GM21526 (cell line): ENCODE data around the gene KIZ.

Experiments used
- ATAC-seq: cut with Tn5 transposase; IDR thresholded peaks from one replicate; pipeline ENCODE4 v1.9.1; 2021; ENCODE audit warnings: moderate library complexity; ENCODE audit not compliant: unreplicated experiment, low FRiP score

Gene KIZ

DNA sequence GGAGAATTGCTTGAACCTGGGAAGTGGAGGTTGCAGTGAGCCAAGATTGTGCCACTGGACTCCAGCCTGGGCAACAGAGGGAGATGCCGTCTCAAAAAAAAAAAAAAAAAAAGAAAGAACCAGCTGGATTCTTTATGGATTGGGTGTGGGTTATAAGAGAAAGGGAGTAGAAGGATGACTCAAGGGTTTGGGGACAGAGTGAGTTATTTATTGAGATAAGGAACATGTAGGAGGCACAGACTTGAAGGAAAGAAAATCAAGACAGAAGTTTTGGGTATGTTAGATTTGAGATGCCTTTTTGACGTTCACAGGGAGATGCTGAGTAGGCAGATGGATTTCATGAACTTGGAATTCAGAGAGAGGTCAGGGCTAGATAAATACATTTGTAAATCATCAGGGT, 47.6 kb downstream of the KIZ start:
- no peak for ATAC-seq

DNA sequence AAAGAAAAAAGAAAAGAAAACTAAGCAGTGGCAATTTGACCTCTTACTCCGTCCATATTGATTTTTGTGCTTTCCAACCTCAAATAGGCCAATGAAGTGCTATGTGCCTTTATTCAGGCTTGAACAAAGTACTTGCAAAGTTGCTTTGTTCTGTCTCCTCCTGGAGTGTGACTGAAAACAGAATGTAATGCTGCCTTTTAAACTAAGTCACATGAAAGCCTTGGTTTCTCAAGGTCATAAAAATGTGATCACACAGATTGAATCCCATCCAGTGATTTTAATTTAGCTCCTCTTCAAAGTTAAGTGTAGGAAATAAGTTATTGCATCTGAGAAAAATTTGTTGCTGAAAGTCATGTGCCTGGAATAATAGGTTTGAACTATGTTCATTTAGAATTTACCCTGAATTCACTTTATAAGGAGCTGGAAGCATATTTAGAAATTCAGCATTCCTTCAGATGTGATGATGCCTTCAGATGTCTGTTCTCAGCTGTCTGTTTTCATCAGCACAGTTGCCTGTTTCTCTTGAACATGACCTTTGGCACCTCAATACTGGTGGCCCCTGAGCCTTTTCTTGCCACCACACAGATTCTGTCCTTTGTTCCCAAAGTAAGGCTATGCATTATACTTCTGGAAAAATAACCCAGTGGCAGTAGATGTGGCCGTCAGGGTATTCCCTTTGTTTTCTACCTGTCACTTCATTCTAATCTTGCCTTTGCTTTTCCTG, 48.8 kb downstream of the KIZ start:
- no peak for ATAC-seq

DNA sequence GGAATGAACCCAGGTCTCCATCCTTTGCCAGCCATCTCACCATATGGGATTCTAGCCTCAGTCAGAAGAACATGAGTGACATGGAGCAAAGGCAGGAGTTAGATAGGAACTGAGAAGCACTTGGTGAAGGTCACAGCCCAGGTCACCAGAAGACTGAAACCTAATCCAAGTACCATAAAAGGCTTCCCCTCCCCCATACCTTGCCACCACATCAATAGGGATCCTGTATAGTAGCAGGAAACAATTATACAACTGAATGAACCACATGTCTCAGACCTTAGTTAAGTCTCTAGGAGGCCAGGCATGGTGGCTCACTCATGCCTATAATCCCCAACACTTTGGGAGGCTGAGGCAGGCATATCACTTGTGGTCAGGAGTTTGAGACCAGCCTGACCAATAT, 49.6 kb downstream of the KIZ start:
- no peak for ATAC-seq

DNA sequence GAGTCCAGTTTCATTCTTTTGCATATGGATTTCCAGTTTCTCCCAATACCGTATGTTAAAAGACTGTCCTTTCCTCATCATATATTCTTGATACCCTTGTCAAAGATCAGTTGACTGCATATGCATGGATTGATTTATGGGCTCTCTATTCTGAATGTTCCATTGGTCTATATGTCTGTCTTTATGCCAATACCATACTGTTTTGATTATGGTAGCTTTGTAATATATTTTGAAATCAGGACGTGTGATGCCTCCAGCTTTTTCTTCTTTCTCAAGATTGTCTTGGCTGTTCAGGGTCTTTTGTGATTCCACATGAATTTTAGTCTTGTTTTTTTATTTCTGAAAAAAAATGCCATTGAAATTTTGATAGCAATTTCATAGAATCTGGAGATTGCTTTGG, 51.9 kb downstream of the KIZ start:
- ATAC-seq, result no peak

DNA sequence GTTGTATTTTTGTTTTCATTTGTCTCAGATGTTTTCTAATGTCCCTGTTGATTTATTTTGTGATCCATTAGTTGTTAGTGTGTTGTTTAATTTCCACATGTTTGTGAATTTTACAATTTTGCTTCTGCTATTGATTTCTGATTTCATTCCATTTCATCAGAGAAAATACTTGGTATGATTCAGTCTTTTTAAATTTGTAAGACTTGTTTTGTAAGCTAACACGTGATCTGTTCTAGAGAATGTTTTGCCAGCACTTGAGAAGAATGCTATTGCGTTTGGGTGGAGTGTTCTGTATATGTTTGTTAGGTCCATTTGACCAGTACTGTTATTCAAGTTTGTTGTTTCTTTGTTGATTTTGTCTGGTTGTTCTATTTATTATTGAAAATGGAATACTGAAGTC, 53.9 kb downstream of the KIZ start:
- ATAC-seq, result no peak

DNA sequence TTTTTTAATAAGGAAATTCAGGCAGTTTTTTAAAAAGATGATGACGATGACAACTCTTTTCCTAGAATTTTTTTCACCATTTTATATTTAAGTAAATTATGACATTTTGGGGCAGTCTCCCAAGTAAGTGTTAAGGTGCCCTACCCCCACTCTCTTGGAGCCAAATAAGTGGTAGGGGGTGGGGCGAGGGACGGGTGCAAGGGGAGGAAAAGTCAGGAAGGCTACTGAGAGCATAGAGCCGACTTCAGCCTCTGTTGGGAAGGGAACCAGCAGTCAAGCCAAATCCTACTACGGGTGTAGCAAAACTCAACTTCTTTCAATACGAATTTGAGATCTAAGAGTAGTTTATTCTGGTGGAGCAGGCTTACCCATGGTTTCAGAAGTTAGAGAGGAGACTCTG, 54.4 kb downstream of the KIZ start:
- no peak for ATAC-seq

DNA sequence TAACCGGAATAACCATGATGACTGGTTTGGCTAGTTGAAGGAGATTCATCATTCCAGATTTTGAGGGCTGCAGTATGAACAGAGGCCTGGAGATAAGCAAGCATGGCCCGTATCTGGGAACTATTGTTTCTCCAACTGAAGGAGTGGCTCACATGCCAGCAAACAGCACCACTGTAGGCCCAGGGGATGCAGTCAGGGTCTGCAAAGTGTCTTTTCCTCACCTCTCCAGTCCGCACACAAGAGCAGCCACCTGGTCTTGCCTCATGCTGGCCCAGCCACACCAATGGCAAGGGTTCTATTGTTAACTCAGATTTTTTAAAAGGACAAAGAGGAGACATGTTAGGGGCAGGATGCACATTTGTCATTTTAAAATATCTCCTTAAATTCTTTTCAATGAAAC, 55.1 kb downstream of the KIZ start:
- no peak for ATAC-seq

DNA sequence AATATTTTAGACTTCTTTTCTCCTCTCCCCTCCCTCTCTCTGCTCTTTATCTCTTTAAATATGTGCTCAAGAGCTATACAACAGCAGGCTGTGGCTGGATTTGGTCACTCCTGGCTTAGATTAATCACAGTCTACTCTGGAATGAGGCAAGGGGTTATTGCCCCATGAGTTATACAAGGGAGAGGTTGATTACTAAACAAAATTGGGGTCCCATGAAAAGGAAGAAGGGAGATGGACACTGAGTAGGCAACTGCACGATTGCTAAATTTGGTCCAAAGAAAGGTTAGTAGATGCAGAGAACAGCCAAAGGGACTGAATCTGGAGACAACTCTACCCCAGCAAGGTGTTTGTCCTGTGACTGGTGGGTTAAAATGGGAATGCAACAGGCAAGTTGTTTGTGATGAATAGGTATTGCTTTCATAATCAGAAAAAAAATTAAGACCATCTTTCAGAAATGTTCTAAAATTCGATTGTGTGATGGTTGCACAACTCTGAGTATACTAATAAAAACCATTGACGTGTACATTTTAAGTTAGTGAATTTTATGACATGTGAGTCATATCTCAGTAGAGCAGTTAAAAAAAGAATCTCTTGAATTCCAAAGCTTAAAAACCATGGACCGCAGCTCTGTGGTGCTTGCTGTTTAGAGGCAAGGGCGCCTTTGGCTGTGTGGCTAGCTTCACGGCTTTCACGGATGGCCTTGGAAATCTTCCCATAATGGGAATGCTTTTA, 57.1 kb downstream of the KIZ start:
- no peak for ATAC-seq

DNA sequence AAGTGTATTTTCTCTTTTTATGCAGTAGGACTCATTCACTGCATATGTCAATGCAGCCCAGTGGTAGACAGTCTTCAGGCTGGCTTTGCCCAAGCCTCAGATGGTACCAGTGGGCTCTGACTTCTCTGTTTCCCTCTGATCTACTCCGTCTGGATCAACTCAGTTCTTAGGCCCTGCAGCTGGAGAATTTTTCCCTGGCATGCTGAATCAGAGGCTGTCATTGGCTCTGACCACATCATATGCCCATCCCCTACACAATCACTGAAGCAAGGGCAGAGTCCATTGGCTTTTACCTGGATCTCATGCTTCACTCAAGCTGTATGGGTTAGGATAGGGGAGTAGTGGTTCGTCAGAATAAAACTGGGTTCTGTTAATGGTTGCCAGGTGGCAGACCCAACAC, 57.8 kb downstream of the KIZ start:
- no peak for ATAC-seq

DNA sequence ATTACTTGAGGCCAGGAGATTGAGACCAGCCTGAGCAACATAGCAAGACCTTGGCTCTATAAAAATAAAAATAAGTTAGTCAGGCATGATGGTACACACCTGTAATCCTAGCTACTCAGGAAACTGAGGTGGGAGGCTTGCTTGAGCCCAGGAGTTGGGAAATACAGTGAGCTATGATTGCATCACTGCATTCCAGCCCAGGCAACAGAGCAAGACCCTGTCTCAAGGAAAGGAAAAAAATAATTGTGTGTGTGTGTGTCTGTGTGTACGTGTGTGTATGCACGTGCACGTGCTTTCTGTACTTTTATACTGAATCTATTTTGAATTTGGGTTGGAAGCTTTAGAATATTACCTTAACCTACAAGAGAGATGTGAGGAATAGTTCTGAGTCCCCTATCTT, 58.9 kb downstream of the KIZ start:
- ATAC-seq, result no peak

DNA sequence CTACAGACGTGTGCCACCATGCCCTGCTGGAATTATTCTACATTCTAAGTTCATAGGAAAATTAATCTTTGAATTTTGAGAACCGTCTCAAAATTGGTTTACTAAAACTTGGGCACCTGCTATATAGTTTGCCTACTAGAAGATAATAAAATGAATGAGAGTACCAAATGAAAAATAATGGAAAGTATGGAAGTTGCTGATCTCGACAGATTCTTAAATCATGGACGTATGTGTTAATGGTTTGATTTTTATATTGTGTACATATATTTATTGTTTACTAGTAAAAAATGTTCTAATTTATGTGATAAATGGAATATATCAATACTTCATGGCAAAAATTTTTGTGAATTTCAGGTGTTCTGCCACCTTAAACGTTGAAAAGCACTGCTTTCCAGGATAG, 60.0 kb downstream of the KIZ start:
- no peak for ATAC-seq

DNA sequence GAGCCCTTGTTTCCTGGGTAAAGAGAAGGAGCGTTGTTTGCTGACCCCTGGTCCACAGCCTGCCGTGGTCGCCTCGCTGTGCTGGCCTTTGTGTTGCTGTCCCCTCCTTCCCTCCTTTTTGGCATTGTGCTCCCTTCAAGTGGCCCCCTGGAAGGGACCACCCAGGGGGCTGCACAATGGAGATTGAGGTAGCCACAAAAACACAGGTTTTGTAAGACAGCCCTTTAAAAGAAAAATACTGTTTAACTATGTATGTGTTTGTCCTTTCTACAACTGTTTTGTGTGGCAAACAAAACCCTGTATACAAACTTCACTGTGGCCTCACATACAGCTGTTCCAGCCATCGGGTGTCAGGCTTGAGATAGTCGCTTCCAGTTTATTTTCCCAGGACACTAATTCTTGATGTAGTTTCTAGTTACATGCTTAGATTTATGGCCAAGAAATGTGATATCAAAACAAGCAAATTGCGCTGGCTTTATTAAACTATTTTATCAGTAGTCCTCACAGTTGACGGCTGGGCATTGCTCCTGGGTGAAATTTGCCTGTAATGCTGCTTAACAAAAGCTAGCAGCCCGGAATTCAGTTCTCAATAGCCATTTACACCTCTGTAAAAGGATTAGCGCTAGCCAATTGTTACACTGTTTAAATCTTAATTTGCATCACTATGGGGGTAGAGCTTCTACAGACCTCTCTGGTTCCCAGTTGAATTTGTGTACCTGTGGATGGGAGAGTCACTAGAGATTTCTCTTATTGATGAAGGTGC, 64.1 kb downstream of the KIZ start:
- ATAC-seq, result no peak

DNA sequence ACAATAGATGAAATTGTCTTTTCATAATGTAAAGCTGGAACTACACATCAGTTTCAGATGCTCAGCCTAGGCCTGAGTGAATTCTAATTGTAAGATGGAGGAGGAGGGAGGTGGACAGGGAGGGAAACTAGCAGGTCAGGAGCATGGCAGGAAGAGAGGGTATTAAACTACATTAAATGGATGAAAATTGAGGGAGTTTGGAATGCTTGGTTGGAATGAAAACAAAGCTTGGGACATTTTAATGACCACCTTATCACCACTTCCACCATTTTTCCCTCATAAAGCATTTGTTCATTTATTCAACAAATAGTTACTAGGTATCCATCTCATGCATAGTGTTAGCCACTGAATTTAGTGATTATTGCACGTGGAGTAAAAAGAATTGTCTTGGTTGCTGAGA, 65.0 kb downstream of the KIZ start:
- no peak for ATAC-seq

DNA sequence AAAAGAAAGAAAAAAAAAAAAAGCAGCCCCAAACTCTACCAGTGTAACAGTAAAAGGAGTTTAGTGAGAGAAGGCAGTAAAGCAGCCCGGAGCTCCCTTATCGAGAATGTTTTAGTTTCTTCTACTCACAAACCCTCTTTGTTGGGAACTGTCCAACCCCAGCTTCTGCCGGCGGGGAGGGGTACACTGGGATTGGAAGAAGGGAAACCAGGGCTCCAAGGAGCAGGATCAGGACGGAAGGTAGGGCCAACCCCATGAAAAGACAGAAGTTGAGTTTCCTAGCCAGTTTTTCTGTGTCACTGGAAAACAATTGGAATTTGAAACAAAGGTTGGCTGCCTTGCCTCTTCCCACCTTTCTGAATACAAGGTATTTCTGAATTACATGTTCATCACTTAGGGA, 66.0 kb downstream of the KIZ start:
- ATAC-seq, result no peak

DNA sequence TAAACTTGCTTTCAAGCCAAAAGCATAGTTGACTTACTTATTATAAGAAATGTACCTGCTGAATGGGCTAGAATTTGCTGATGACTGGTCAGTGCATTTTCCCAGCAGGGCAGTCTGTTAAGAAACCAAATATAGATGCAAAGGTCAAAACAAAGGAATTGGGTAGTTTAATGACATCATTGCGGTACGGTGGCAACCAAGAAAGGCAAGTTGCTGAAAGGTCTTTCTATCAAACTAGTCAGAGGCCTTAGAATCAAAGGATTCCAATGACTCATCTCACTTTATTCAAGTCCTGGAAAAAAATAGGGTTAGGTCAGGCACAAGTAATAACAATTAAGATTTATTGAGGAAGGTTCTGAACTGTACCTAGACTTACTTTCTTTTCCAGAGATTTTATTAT, 76.4 kb downstream of the KIZ start:
- no peak for ATAC-seq

DNA sequence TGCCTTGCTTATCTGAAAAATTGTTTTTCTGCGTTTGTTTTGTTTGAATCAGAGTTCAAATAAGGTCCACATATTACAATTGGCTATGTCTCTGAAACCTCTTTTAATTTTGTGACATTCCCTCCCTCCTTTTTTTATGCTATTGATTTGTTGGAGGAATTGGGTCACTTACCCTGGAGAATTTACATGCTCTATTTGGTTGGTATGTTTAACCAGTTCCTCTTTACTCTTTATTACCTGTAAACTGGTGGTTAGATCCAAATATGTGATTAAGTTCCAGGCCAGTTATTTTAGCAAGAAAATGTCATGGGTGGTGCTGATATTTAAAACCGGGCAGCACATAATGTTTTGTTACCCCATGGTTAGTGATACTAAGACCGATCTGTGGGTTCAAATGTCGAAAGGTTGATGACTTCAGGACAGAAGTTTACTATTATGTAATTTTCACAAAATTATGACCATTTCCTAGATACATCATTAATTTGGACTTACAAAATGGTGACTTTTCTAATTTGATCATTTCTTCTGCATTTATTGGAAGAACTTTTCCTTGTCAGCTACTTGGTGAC, 77.3 kb downstream of the KIZ start:
- no peak for ATAC-seq

DNA sequence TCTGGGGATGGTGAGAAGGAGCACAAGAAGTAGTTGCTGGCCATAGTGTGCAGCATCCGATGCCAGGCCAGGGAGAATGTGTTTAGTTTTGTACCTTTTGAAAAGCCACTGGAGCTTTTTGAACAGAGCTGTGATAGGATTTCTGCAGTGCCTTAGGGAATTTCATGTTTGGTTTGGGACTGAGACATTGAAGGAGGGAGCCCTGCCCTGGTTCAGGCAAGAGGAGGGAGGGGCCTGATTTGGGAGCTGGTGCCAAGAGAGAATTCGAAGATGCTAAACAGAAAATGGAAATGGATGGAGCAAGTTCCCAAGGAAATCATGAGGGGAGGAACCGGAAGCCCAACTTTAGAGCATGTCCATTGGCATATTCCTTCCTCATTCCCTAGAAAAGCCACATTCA, 80.7 kb downstream of the KIZ start:
- no peak for ATAC-seq

DNA sequence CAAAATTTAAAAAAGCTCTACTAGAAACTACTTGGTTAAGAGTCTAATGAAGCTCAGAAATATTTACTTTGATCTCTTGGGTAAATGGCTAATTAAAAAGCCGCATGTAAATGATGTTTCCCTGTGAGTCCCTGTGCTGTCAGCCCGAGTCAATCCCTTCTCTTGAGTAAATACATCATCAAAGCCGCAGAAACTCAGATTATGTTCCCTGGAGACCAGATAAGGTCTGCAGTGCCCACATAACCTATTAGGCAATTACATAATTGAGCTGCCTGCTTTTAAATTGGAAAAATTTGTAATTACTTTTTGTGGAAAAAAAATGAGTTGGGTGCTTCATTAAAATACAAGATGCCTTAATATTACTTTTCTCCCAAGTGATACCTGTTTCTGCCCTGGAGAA, 83.1 kb downstream of the KIZ start:
- ATAC-seq, result no peak

DNA sequence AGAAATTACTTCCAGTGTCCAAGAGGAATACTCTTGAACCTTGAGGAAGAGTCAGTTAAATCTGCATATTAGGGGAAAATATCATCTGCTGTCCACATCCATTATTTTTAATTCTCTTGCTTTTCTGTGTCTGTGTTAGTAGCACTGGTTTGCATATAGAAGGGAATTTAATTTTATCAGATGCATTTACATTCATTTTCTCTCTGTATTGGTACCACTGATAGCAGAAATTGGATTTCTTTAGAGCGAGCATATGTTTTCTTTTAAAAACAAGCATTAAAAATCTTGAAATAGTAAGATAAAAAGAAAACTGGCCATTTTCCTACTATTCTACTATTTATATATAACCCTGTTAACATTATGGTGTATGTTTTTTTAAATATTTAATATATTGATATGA, 83.8 kb downstream of the KIZ start:
- no peak for ATAC-seq

DNA sequence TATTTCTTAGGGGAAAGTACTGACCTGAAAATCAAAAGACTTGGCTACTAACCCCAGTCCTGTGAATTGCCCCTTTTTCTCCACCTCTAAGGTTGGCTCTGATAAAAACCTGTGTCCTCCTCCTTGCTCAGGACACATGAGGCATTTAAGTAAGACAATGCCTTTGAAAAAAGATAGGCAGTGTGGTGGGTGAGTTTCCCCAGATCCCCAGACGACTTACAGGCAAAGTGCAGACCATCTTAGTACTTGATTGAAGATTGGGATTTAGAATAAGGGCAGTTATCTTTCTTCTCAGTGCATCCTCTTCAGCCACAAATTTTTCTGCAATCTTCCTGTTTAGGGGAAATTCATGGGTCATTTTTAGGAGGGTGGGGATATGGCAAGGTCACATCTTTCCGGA, 87.8 kb downstream of the KIZ start:
- ATAC-seq, result no peak

DNA sequence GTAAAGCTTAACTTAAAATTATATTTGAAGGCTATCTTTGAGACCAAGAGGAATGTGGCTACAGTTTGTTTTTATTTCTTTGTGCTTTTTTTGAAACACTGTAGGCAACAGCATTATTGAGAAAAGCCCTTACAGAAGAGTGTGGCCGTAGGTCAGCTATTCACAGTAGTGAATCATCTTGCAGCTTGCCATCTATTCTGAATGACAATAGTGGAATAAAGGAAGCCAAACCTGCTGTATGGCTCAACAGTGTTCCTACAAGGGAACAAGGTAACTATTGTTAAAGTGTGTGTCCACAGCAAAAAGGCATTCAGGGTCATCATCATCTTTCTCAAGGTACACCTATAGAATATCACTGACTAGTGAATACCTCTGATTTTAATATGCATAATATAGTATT, 88.5 kb downstream of the KIZ start:
- no peak for ATAC-seq
